H1 (cell line): ENCODE results near the gene TDRD1. TPM values are rescaled to one million over a fixed set of nuclear protein-coding genes. Genes with fewer than 3 reads are reported as not detected.

Source experiments
- CTCF ChIA-PET: fragments of 300-600 bp; sonication (Branson Sonifier 250); formaldehyde crosslinking; loops from one replicate; lab custom pipeline; 2021; ENCODE audit not compliant: partially characterized antibody; lab: Charles Lee
- POLR2A ChIA-PET: fragments of 300-600 bp; sonication (Branson Sonifier 250); formaldehyde crosslinking; loops from one replicate; lab custom pipeline; 2021; ENCODE audit warnings: inconsistent platforms; ENCODE audit not compliant: partially characterized antibody; lab: Charles Lee
- DNase-seq, 2 experiments: peaks; one replicate each; pipeline versions ENCODE4 v3.0.0 to v3.0.0-alpha.2; 2010 to 2022; ENCODE audit warnings: low spot score in 2 of 2, low read depth in 1 of 2, mixed read lengths in 1 of 2
- FAIRE-seq: peaks from 2 replicates; lab custom pipeline; 2011; peaks lifted over from hg19 to GRCh38; lab: Jason Lieb, UNC
- H2AFZ ChIP-seq: 2 replicates; pipeline ENCODE4 v1.8.1; 2012; ENCODE audit warnings: low read length, inconsistent platforms
- H2AK5ac ChIP-seq: 2 replicates; pipeline ENCODE4 v1.6.1; 2013; ENCODE audit warnings: low read depth, low read length
- H2BK120ac ChIP-seq: replicated peaks from 2 replicates; pipeline ENCODE3; 2013; ENCODE audit warnings: low read depth, low read length, inconsistent platforms
- H2BK12ac ChIP-seq: 2 replicates; pipeline ENCODE4 v1.6.1; 2013; ENCODE audit warnings: low read depth, low read length
- H2BK15ac ChIP-seq: 2 replicates; pipeline ENCODE4 v1.6.1; 2013; ENCODE audit warnings: low read length
- H2BK20ac ChIP-seq: 2 replicates; pipeline ENCODE4 v1.6.1; 2013; ENCODE audit warnings: low read length
- H2BK5ac ChIP-seq: 2 replicates; pipeline ENCODE4 v1.6.1; 2013; ENCODE audit warnings: low read depth, low read length
- H3K14ac ChIP-seq: 2 replicates; pipeline ENCODE4 v1.6.1; 2013; ENCODE audit warnings: inconsistent platforms; ENCODE audit not compliant: insufficient read length
- H3K18ac ChIP-seq: 2 replicates; pipeline ENCODE4 v1.6.1; 2013; ENCODE audit warnings: low read length; ENCODE audit errors: extremely low read depth
- H3K23ac ChIP-seq: 2 replicates; pipeline ENCODE4 v1.6.1; 2013; ENCODE audit warnings: inconsistent platforms; ENCODE audit not compliant: insufficient read length
- H3K23me2 ChIP-seq: 2 replicates; pipeline ENCODE4 v1.6.1; 2013; ENCODE audit warnings: low read depth, low read length
- H3K27ac ChIP-seq: 2 replicates; pipeline ENCODE4 v1.6.1; 2011; ENCODE audit warnings: low read depth, low read length, inconsistent platforms
- H3K27me3 ChIP-seq, 4 experiments: replicated peaks in 1 of 4; 1 replicate in 1 of 4; 2 replicates in 3 of 4; pipeline versions ENCODE4 v1.6.1 to v1.8.1; 2011 to 2013; ENCODE audit warnings: low read length in 3 of 4, mild to moderate bottlenecking in 3 of 4, inconsistent platforms in 2 of 4, mixed read lengths in 2 of 4, moderate library complexity in 1 of 4; ENCODE audit not compliant: control insufficient read depth in 3 of 4, insufficient read depth in 3 of 4; ENCODE audit errors: extremely low read depth in 1 of 4
- H3K36me3 ChIP-seq, 4 experiments: 2 replicates each; pipeline versions ENCODE4 v1.6.1 to v1.8.1; 2011 to 2013; ENCODE audit warnings: mild to moderate bottlenecking in 4 of 4, low read length in 3 of 4, moderate library complexity in 2 of 4, control low read depth in 1 of 4, inconsistent platforms in 1 of 4; ENCODE audit not compliant: insufficient read depth in 4 of 4, control insufficient read depth in 2 of 4
- H3K4ac ChIP-seq: replicated peaks from 2 replicates; pipeline ENCODE3; 2013; ENCODE audit warnings: low read length, low read depth, mixed read lengths, inconsistent platforms; ENCODE audit not compliant: insufficient read length
- H3K4me1 ChIP-seq, 4 experiments: replicated peaks in 1 of 4; 1 replicate in 1 of 4; 2 replicates in 3 of 4; pipeline versions ENCODE4 v1.6.1 to v1.8.1; 2011 to 2013; ENCODE audit warnings: low read length in 3 of 4, inconsistent platforms in 2 of 4, mixed read lengths in 1 of 4; ENCODE audit not compliant: insufficient read depth in 4 of 4, control insufficient read depth in 3 of 4
- H3K4me2 ChIP-seq, 2 experiments: 2 replicates each; pipeline versions ENCODE4 v1.6.1 to v1.8.1; 2011 to 2013; ENCODE audit warnings: low read depth in 2 of 2, low read length in 2 of 2, control low read depth in 1 of 2, inconsistent platforms in 1 of 2, mild to moderate bottlenecking in 1 of 2; ENCODE audit not compliant: insufficient read depth in 1 of 2
- H3K4me3 ChIP-seq, 4 experiments: fragments of 200-600, 300-600 bp in 1 of 4; sonication (generic), shearing (Covaris generic), sonication (Bioruptor Twin) in 1 of 4; 2 replicates each; pipeline versions ENCODE4 v1.5.1 to v1.8.1; 2011 to 2016; ENCODE audit warnings: low read length in 4 of 4, low read depth in 3 of 4, control low read depth in 2 of 4, inconsistent platforms in 2 of 4, mild to moderate bottlenecking in 2 of 4, mixed read lengths in 1 of 4, moderate library complexity in 1 of 4; ENCODE audit not compliant: insufficient read depth in 2 of 4; ENCODE audit errors: extremely low read depth in 1 of 4
- H3K56ac ChIP-seq: replicated peaks from 2 replicates; pipeline ENCODE3; 2013; ENCODE audit warnings: low read depth, mild to moderate bottlenecking, mixed read lengths, low read length, inconsistent platforms; ENCODE audit not compliant: insufficient read length
- H3K79me1 ChIP-seq: 2 replicates; pipeline ENCODE4 v1.6.1; 2013; ENCODE audit warnings: low read depth, low read length, control low read depth
- H3K79me2 ChIP-seq, 2 experiments: 2 replicates each; pipeline versions ENCODE4 v1.6.1 to v1.8.1; 2012 to 2013; ENCODE audit warnings: low read length in 2 of 2, mild to moderate bottlenecking in 2 of 2, inconsistent platforms in 1 of 2; ENCODE audit not compliant: insufficient read depth in 2 of 2, control insufficient read depth in 1 of 2
- H3K9ac ChIP-seq, 4 experiments: replicated peaks in 1 of 4; 1 replicate in 1 of 4; 2 replicates in 3 of 4; pipeline versions ENCODE4 v1.6.1 to v1.8.1; 2011 to 2013; ENCODE audit warnings: low read depth in 3 of 4, low read length in 3 of 4, control low read depth in 2 of 4, mild to moderate bottlenecking in 2 of 4, moderate library complexity in 2 of 4, inconsistent platforms in 1 of 4; ENCODE audit errors: extremely low read depth in 1 of 4
- H3K9me3 ChIP-seq, 2 experiments: 2 replicates each; pipeline versions ENCODE4 v1.6.1 to v1.8.1; 2012 to 2013; ENCODE audit warnings: mild to moderate bottlenecking in 2 of 2, moderate library complexity in 2 of 2, control low read depth in 1 of 2, inconsistent platforms in 1 of 2, low read depth in 1 of 2, low read length in 1 of 2, mixed read lengths in 1 of 2; ENCODE audit not compliant: insufficient read depth in 2 of 2
- H4K20me1 ChIP-seq, 2 experiments: replicated peaks in 1 of 2; 2 replicates each; pipeline versions ENCODE3 to v1.8.1; 2011 to 2013; ENCODE audit warnings: inconsistent platforms in 2 of 2, low read length in 2 of 2, mild to moderate bottlenecking in 1 of 2; ENCODE audit not compliant: insufficient read depth in 2 of 2, control insufficient read depth in 1 of 2
- H4K5ac ChIP-seq: 2 replicates; pipeline ENCODE4 v1.6.1; 2013; ENCODE audit warnings: low read length, low read depth, mixed read lengths, inconsistent platforms; ENCODE audit not compliant: insufficient read length
- H4K8ac ChIP-seq: 2 replicates; pipeline ENCODE4 v1.8.0; 2013; ENCODE audit warnings: mild to moderate bottlenecking, moderate library complexity, low read length, inconsistent platforms; ENCODE audit not compliant: insufficient read depth; ENCODE audit errors: extremely low read depth
- H4K91ac ChIP-seq: replicated peaks from 2 replicates; pipeline ENCODE3; 2013; ENCODE audit warnings: low read length, mixed read lengths, inconsistent platforms; ENCODE audit not compliant: insufficient read length
- CBX8 ChIP-seq: fragments of 300-800, 300-1000 bp; sonication (generic); IDR thresholded peaks from 2 replicates; pipeline ENCODE4 v1.7.1; 2016; ENCODE audit warnings: low read depth, low read length, borderline replicate concordance
- GTF2F1 ChIP-seq: IDR thresholded peaks from 2 replicates; pipeline ENCODE4 v1.6.1; 2012; ENCODE audit warnings: low read depth, low read length, improper control_type of control experiment, borderline replicate concordance
- WGBS, 2 experiments: shearing (Covaris generic) in 1 of 2; methylation state at CpG; one replicate each; pipeline versions ENCODE4 v1.1.6 to v1.1.7; 2013 to 2015; ENCODE audit warnings: low lambda C conversion rate in 2 of 2, mixed read lengths in 2 of 2, inconsistent platforms in 1 of 2, low coverage in 1 of 2, missing lambda C conversion rate in 1 of 2; ENCODE audit not compliant: insufficient replicate concordance in 2 of 2, insufficient coverage in 1 of 2, insufficient read length in 1 of 2; ENCODE audit errors: extremely low coverage in 1 of 2, missing lambda C conversion rate in 1 of 2; 5-methylcytosine and 5-hydroxymethylcytosine counted together
- polyA plus RNA-seq, 7 experiments: library from polyadenylated mRNA; depleted of rRNA in 3 of 7; stranded (reverse) in 5 of 7; unstranded in 2 of 7; fragments of >200 nt in 5 of 7; fragments of 200-250 nt in 2 of 7; gene quantifications; 1 replicate in 5 of 7; 2 replicates in 1 of 7; 4 replicates in 1 of 7; pipeline versions ENCODE4 v1.2.1 to v1.2.3, GENCODE V29; 2011 to 2013; ENCODE audit warnings: missing spikeins in 2 of 7, mixed read lengths in 2 of 7
- total RNA-seq: library from RNA; stranded (reverse); fragmentation: NEBNext Ultra II Directional; extraction: Animal tissue kit (Norgen Biotek cat#: 25700); gene quantifications from 2 replicates; pipeline ENCODE4 v1.2.1, GENCODE V29; 2021

Gene TDRD1
- total and polyA plus RNA-seq, 2 of the 8 experiments (the other 6 are each of a cell fraction or from before 2014, with no cell fraction given): 0.02 to 0.71 TPM

DNA sequence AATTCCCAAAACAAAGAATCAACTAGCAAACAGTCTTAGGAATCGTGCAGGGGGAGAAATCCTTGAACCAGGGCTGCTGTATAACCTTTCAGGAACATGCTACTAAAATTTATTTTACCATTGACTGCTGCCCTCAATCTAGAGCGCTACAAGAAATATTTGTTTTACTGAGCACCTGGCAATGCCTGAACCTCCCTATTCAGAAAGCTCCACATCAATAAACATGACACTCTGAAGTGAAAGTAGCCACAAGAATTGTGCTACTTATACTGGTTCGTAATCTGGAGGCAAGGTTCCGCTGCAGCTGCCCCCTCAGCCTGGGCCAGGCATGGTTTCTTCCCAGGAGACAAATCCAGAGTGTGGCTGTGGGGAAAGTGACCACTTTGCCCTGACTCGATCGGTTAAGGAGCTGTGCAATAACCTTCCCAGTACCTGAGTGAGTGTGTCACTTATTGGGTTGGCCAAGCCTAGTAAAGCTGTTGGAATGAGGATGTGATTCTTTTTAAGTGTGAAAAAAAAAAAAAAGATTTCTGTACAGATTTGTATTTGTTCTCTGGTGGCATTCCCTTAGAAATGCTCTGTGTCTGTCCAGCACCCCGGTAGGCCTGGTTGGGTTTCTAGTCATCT is 67.6 kb downstream of the TDRD1 start:
- Histone ChIP-seq H3K9ac (no peak overlapping the region), H4K8ac (no peak overlapping the region), H3K4me2 (no peak overlapping the region), H3K4me1 (no peaks in the 10 kb centered on the region), H3K36me3 (no peaks in the 10 kb centered on the region), H2BK12ac (no peak overlapping the region), H4K5ac (no peak overlapping the region), H3K27ac (no peak overlapping the region), H2AFZ (no peak overlapping the region), H2BK15ac (no peak overlapping the region), H3K27me3 (no peaks in the 10 kb centered on the region), H2AK5ac (no peak overlapping the region), H4K91ac (no peak overlapping the region), H3K9me3 (no peaks in the 10 kb centered on the region), H3K14ac (no peak overlapping the region), H3K56ac (no peak overlapping the region), H3K79me1 (no peaks in the 10 kb centered on the region), H3K4me3 (no peak overlapping the region), H3K4ac (no peak overlapping the region), H3K79me2 (no peaks in the 10 kb centered on the region), H3K18ac (no peak overlapping the region), H2BK20ac (no peak overlapping the region), H3K23ac (no peak overlapping the region), H2BK5ac (no peak overlapping the region), H4K20me1 (no peaks in the 10 kb centered on the region), H2BK120ac (no peak overlapping the region), H3K23me2 (no peaks in the 10 kb centered on the region)
- ChIA-PET CTCF (interaction anchor here (0.6 to 1.1 kb wide), 3 partner anchors 20 to 251 kb away, joined by 3 to 5 read pairs (median 3); no protein-coding TSS in a partner anchor), POLR2A (interaction anchor here (0.6 kb wide), 1 partner anchor 397 kb away, joined by 3 read pairs; no protein-coding TSS in a partner anchor)
- FAIRE-seq (no peak), DNase-seq (no peak)
- 91% methylated on average over 7 of the region's 7 CpGs; no CpG with 5 or more reads in 1 of the 2 experiments for WGBS, 2 experiments
- no peak for TF ChIP-seq CBX8
- no peak for TF ChIP-seq GTF2F1
